Measurements from ENCODE around the gene RPL13A. TPM values are rescaled to one million over a fixed set of nuclear protein-coding genes. Genes with fewer than 3 reads are reported as not detected.

Gene RPL13A
- total and polyA plus RNA-seq, 2 of the 13 experiments (the other 11 are each of a cell fraction or from before 2014, with no cell fraction given): 2,601 to 3,407 TPM

GRCh38 chr19:49489601-49490167 lies 2.3 kb downstream of the RPL13A start (continued):
- TF ChIP-seq, protein P1, sequence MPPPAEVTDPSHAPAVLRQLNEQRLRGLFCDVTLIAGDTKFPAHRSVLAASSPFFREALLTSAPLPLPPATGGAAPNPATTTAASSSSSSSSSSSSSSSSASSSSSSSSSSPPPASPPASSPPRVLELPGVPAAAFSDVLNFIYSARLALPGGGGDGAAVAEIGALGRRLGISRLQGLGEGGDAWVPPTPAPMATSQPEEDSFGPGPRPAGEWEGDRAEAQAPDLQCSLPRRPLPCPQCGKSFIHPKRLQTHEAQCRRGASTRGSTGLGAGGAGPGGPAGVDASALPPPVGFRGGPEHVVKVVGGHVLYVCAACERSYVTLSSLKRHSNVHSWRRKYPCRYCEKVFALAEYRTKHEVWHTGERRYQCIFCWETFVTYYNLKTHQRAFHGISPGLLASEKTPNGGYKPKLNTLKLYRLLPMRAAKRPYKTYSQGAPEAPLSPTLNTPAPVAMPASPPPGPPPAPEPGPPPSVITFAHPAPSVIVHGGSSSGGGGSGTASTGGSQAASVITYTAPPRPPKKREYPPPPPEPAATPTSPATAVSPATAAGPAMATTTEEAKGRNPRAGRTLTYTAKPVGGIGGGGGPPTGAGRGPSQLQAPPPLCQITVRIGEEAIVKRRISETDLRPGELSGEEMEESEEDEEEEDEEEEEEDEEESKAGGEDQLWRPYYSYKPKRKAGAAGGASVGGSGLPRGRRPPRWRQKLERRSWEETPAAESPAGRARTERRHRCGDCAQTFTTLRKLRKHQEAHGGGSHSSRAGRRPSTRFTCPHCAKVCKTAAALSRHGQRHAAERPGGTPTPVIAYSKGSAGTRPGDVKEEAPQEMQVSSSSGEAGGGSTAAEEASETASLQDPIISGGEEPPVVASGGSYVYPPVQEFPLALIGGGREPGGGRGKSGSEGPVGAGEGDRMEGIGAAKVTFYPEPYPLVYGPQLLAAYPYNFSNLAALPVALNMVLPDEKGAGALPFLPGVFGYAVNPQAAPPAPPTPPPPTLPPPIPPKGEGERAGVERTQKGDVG (CRISPR knock-in tag; IDR thresholded peaks at IDR 0.05; ENCODE audit: borderline replicate concordance): peak; percentile 46; the same call in 1 of the 2 replicates
- TF ChIP-seq IKZF4 (CRISPR knock-in tag; IDR thresholded peaks at IDR 0.05; ENCODE audit: borderline replicate concordance, low read depth, not compliant biosample characterization) (no peak), ZNF160 (CRISPR knock-in tag; IDR thresholded peaks at IDR 0.05) (no peak), ZC3H4 (CRISPR knock-in tag; IDR thresholded peaks at IDR 0.05; ENCODE audit: borderline replicate concordance) (no peak), JUNB (CRISPR knock-in tag; IDR thresholded peaks at IDR 0.05; ENCODE audit: borderline replicate concordance) (no peak), ZNF510 (CRISPR knock-in tag; IDR thresholded peaks at IDR 0.05; ENCODE audit: low read depth) (peak; percentile 54; the same call in 1 of the 2 replicates), PHF5A (CRISPR knock-in tag; IDR thresholded peaks at IDR 0.05; ENCODE audit: low read depth, unreplicated experiment) (peak; percentile 71), ELK4 (CRISPR knock-in tag; IDR thresholded peaks at IDR 0.05; ENCODE audit: borderline replicate concordance) (no peak), KMT2A (CRISPR knock-in tag; IDR thresholded peaks at IDR 0.05) (0 out of 2 replicates have a peak, but pooled peaks have one; percentile 15), MIXL1 (CRISPR knock-in tag; IDR thresholded peaks at IDR 0.05) (0 out of 2 replicates have a peak, but pooled peaks have one; percentile 34), KDM5B (CRISPR knock-in tag; IDR thresholded peaks at IDR 0.05; ENCODE audit: borderline replicate concordance) (no peak), LRRFIP1 (CRISPR knock-in tag; conservative IDR thresholded peaks at IDR 0.05) (no peak)
- TF ChIP-seq, protein P2, sequence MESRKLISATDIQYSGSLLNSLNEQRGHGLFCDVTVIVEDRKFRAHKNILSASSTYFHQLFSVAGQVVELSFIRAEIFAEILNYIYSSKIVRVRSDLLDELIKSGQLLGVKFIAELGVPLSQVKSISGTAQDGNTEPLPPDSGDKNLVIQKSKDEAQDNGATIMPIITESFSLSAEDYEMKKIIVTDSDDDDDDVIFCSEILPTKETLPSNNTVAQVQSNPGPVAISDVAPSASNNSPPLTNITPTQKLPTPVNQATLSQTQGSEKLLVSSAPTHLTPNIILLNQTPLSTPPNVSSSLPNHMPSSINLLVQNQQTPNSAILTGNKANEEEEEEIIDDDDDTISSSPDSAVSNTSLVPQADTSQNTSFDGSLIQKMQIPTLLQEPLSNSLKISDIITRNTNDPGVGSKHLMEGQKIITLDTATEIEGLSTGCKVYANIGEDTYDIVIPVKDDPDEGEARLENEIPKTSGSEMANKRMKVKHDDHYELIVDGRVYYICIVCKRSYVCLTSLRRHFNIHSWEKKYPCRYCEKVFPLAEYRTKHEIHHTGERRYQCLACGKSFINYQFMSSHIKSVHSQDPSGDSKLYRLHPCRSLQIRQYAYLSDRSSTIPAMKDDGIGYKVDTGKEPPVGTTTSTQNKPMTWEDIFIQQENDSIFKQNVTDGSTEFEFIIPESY (CRISPR knock-in tag; IDR thresholded peaks at IDR 0.05): peak; percentile 59; the same call in 1 of the 2 replicates
- TF ChIP-seq, protein P3, sequence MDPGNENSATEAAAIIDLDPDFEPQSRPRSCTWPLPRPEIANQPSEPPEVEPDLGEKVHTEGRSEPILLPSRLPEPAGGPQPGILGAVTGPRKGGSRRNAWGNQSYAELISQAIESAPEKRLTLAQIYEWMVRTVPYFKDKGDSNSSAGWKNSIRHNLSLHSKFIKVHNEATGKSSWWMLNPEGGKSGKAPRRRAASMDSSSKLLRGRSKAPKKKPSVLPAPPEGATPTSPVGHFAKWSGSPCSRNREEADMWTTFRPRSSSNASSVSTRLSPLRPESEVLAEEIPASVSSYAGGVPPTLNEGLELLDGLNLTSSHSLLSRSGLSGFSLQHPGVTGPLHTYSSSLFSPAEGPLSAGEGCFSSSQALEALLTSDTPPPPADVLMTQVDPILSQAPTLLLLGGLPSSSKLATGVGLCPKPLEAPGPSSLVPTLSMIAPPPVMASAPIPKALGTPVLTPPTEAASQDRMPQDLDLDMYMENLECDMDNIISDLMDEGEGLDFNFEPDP (CRISPR knock-in tag; conservative IDR thresholded peaks at IDR 0.05): no peak

Data from HepG2 (cell line).